WTC11 (cell line): ENCODE results near the gene PC. TPM values are rescaled to one million over a fixed set of nuclear protein-coding genes. Genes with fewer than 3 reads are reported as not detected.
A peak's percentile ranks its signal among the peaks of the same experiment; 100 is the strongest.

Source experiments
- ATAC-seq: fragments of 200-7000 bp; cut with Tn5 transposase; 2 replicates; pipeline ENCODE4 v1.10.0; 2021; ENCODE audit warnings: mild to moderate bottlenecking, moderate library complexity
- CTCF ChIA-PET: fragments of 300-600 bp; sonication (Branson Sonifier 250); formaldehyde crosslinking; loops from one replicate; lab custom pipeline; 2021; ENCODE audit warnings: antibody characterized with exemption; lab: Charles Lee
- POLR2A ChIA-PET: fragments of 350-600 bp; sonication (Branson Sonifier 250); formaldehyde crosslinking; loops from one replicate; lab custom pipeline; 2021; ENCODE audit warnings: antibody characterized with exemption; lab: Charles Lee
- DNase-seq: peaks from one replicate; pipeline ENCODE4 v3.0.0; 2021; ENCODE audit warnings: low spot score
- H3K27ac Mint-ChIP-seq: 2 replicates; pipeline ENCODE4 v1.8.0; 2021; ENCODE audit warnings: mixed read lengths
- H3K27me3 Mint-ChIP-seq: 2 replicates; pipeline ENCODE4 v1.8.0; 2021; ENCODE audit warnings: low read depth, mild to moderate bottlenecking, moderate library complexity, mixed read lengths
- H3K36me3 Mint-ChIP-seq: 2 replicates; pipeline ENCODE4 v1.8.0; 2021; ENCODE audit warnings: mixed read lengths
- H3K4me1 Mint-ChIP-seq: 2 replicates; pipeline ENCODE4 v1.8.0; 2022; ENCODE audit warnings: mixed read lengths
- H3K4me3 Mint-ChIP-seq: 2 replicates; pipeline ENCODE4 v1.8.0; 2021; ENCODE audit warnings: mild to moderate bottlenecking, moderate library complexity, mixed read lengths
- H3K9me3 Mint-ChIP-seq: 2 replicates; pipeline ENCODE4 v1.8.0; 2021; ENCODE audit warnings: mixed read lengths
- E2F5 ChIP-seq: sonication (generic); formaldehyde crosslinking; IDR thresholded peaks from 2 replicates; pipeline ENCODE4 v1.8.1; 2022; ENCODE audit warnings: mild to moderate bottlenecking, moderate library complexity, missing genetic modification reagents
- GRHL2 ChIP-seq: fragments of 250-450 bp; sonication (Bioruptor Pico); IDR thresholded peaks from 2 replicates; pipeline ENCODE4 v1.8.0; 2022; ENCODE audit warnings: mild to moderate bottlenecking, moderate library complexity; ENCODE audit not compliant: insufficient replicate concordance, severe bottlenecking
- HMGXB4 ChIP-seq: sonication (generic); formaldehyde crosslinking; IDR thresholded peaks from 2 replicates; pipeline ENCODE4 v1.8.1; 2023; ENCODE audit warnings: mild to moderate bottlenecking, moderate library complexity, missing genetic modification reagents
- NR3C1 ChIP-seq: sonication (generic); formaldehyde crosslinking; conservative IDR thresholded peaks from 2 replicates; pipeline ENCODE4 v1.8.1; 2023; ENCODE audit warnings: low read depth, mild to moderate bottlenecking, missing genetic modification reagents
- OVOL2 ChIP-seq: fragments of 250-450 bp; sonication (Bioruptor Pico); IDR thresholded peaks from 2 replicates; pipeline ENCODE4 v1.9.0; 2021; ENCODE audit warnings: mild to moderate bottlenecking, borderline replicate concordance
- RELA ChIP-seq: sonication (generic); formaldehyde crosslinking; IDR thresholded peaks from 2 replicates; pipeline ENCODE4 v1.8.1; 2022; ENCODE audit warnings: missing genetic modification reagents, mild to moderate bottlenecking, borderline replicate concordance
- TEAD1 ChIP-seq: sonication (generic); formaldehyde crosslinking; IDR thresholded peaks from 2 replicates; pipeline ENCODE4 v1.8.0; 2022; ENCODE audit warnings: mild to moderate bottlenecking, missing genetic modification reagents
- TP53 ChIP-seq: sonication (generic); formaldehyde crosslinking; IDR thresholded peaks from 2 replicates; pipeline ENCODE4 v1.8.1; 2023; ENCODE audit warnings: mild to moderate bottlenecking, missing genetic modification reagents
- USF2 ChIP-seq: sonication (generic); formaldehyde crosslinking; IDR thresholded peaks from 2 replicates; pipeline ENCODE4 v1.8.1; 2023; ENCODE audit warnings: mild to moderate bottlenecking, missing genetic modification reagents, moderate library complexity
- ZBTB21 ChIP-seq: sonication (generic); formaldehyde crosslinking; IDR thresholded peaks from 2 replicates; pipeline ENCODE4 v1.8.1; 2023; ENCODE audit warnings: mild to moderate bottlenecking, missing genetic modification reagents, borderline replicate concordance
- ZNF416 ChIP-seq: fragments of 250-450 bp; sonication (Bioruptor Pico); IDR thresholded peaks from 2 replicates; pipeline ENCODE4 v1.9.0; 2021; ENCODE audit warnings: mild to moderate bottlenecking, inconsistent platforms
- ZNF512 ChIP-seq: sonication (generic); formaldehyde crosslinking; IDR thresholded peaks from 2 replicates; pipeline ENCODE4 v1.8.1; 2022; ENCODE audit warnings: missing genetic modification reagents, borderline replicate concordance
- total RNA-seq: library from RNA; stranded (reverse); gene quantifications from 3 replicates; pipeline ENCODE4 v1.2.3, GENCODE V29; 2021
- TF ChIP-seq, protein P1 (sequence below): sonication (generic); formaldehyde crosslinking; IDR thresholded peaks from 2 replicates; pipeline ENCODE4 v1.8.0; 2022; ENCODE audit warnings: mild to moderate bottlenecking, missing genetic modification reagents
- TF ChIP-seq, protein P2 (sequence below): sonication (generic); formaldehyde crosslinking; IDR thresholded peaks from 2 replicates; pipeline ENCODE4 v1.8.0; 2022; ENCODE audit warnings: mild to moderate bottlenecking, missing genetic modification reagents
- TF ChIP-seq, protein P3 (sequence below): sonication (generic); formaldehyde crosslinking; IDR thresholded peaks from 2 replicates; pipeline ENCODE4 v1.8.0; 2023; ENCODE audit warnings: mild to moderate bottlenecking, missing genetic modification reagents
- TF ChIP-seq, protein P4 (sequence below): sonication (generic); formaldehyde crosslinking; IDR thresholded peaks from 2 replicates; pipeline ENCODE4 v1.8.0; 2022; ENCODE audit warnings: mild to moderate bottlenecking, missing genetic modification reagents
- TF ChIP-seq, protein P5 (sequence below): sonication (generic); formaldehyde crosslinking; IDR thresholded peaks from 2 replicates; pipeline ENCODE4 v1.8.0; 2023; ENCODE audit warnings: missing genetic modification reagents, mild to moderate bottlenecking, borderline replicate concordance

Gene PC
- total RNA-seq, 1 experiment from 2014 or later: 27.2 TPM

GRCh38 chr11:66856496-66857233, 101.5 kb downstream of the PC start, which contains the start of gene LRFN4:
Gene LRFN4, plus strand, starts transcription at chr11:66857064. Its CDS starts 681 bp downstream, at chr11:66857745.
- no peaks in the 10 kb centered on the region for H3K36me3 Mint-ChIP-seq
- TF ChIP-seq, protein P1, sequence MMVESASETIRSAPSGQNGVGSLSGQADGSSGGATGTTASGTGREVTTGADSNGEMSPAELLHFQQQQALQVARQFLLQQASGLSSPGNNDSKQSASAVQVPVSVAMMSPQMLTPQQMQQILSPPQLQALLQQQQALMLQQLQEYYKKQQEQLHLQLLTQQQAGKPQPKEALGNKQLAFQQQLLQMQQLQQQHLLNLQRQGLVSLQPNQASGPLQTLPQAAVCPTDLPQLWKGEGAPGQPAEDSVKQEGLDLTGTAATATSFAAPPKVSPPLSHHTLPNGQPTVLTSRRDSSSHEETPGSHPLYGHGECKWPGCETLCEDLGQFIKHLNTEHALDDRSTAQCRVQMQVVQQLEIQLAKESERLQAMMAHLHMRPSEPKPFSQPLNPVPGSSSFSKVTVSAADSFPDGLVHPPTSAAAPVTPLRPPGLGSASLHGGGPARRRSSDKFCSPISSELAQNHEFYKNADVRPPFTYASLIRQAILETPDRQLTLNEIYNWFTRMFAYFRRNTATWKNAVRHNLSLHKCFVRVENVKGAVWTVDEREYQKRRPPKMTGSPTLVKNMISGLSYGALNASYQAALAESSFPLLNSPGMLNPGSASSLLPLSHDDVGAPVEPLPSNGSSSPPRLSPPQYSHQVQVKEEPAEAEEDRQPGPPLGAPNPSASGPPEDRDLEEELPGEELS: peak; percentile 51; the same call in 1 of the 2 replicates
- TF ChIP-seq, protein P2, sequence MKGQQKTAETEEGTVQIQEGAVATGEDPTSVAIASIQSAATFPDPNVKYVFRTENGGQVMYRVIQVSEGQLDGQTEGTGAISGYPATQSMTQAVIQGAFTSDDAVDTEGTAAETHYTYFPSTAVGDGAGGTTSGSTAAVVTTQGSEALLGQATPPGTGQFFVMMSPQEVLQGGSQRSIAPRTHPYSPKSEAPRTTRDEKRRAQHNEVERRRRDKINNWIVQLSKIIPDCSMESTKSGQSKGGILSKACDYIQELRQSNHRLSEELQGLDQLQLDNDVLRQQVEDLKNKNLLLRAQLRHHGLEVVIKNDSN (CRISPR knock-in tag): peak; percentile 90
- TF ChIP-seq ZNF416 (CRISPR knock-in tag): 0 out of 2 replicates have a peak, but pooled peaks have one; percentile 14
- TF ChIP-seq TEAD1: no peak
- no peak for TF ChIP-seq OVOL2 (CRISPR knock-in tag)
- TF ChIP-seq, protein P3, sequence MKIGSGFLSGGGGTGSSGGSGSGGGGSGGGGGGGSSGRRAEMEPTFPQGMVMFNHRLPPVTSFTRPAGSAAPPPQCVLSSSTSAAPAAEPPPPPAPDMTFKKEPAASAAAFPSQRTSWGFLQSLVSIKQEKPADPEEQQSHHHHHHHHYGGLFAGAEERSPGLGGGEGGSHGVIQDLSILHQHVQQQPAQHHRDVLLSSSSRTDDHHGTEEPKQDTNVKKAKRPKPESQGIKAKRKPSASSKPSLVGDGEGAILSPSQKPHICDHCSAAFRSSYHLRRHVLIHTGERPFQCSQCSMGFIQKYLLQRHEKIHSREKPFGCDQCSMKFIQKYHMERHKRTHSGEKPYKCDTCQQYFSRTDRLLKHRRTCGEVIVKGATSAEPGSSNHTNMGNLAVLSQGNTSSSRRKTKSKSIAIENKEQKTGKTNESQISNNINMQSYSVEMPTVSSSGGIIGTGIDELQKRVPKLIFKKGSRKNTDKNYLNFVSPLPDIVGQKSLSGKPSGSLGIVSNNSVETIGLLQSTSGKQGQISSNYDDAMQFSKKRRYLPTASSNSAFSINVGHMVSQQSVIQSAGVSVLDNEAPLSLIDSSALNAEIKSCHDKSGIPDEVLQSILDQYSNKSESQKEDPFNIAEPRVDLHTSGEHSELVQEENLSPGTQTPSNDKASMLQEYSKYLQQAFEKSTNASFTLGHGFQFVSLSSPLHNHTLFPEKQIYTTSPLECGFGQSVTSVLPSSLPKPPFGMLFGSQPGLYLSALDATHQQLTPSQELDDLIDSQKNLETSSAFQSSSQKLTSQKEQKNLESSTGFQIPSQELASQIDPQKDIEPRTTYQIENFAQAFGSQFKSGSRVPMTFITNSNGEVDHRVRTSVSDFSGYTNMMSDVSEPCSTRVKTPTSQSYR: peak; percentile 17; the same call in 1 of the 2 replicates
- TF ChIP-seq ZBTB21 (CRISPR knock-in tag): peak; percentile 14; the same call in 1 of the 2 replicates
- TF ChIP-seq, protein P4, sequence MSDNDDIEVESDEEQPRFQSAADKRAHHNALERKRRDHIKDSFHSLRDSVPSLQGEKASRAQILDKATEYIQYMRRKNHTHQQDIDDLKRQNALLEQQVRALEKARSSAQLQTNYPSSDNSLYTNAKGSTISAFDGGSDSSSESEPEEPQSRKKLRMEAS (CRISPR knock-in tag): peak; percentile 70; the same call in 1 of the 2 replicates
- TF ChIP-seq HMGXB4 (CRISPR knock-in tag): no peak; the same call in 1 of the 2 replicates
- TF ChIP-seq E2F5: 0 out of 2 replicates have a peak, but pooled peaks have one; percentile 15
- peak; percentile 92 for TF ChIP-seq USF2 (CRISPR knock-in tag)
- no peak for TF ChIP-seq NR3C1 (CRISPR knock-in tag)
- 0 out of 2 replicates have a peak, but pooled peaks have one; percentile 61 for TF ChIP-seq TP53 (CRISPR knock-in tag)
- 0 out of 2 replicates have a peak, but pooled peaks have one; percentile 39 for TF ChIP-seq RELA (CRISPR knock-in tag)
- no peak for TF ChIP-seq ZNF512 (CRISPR knock-in tag)
- TF ChIP-seq, protein P5, sequence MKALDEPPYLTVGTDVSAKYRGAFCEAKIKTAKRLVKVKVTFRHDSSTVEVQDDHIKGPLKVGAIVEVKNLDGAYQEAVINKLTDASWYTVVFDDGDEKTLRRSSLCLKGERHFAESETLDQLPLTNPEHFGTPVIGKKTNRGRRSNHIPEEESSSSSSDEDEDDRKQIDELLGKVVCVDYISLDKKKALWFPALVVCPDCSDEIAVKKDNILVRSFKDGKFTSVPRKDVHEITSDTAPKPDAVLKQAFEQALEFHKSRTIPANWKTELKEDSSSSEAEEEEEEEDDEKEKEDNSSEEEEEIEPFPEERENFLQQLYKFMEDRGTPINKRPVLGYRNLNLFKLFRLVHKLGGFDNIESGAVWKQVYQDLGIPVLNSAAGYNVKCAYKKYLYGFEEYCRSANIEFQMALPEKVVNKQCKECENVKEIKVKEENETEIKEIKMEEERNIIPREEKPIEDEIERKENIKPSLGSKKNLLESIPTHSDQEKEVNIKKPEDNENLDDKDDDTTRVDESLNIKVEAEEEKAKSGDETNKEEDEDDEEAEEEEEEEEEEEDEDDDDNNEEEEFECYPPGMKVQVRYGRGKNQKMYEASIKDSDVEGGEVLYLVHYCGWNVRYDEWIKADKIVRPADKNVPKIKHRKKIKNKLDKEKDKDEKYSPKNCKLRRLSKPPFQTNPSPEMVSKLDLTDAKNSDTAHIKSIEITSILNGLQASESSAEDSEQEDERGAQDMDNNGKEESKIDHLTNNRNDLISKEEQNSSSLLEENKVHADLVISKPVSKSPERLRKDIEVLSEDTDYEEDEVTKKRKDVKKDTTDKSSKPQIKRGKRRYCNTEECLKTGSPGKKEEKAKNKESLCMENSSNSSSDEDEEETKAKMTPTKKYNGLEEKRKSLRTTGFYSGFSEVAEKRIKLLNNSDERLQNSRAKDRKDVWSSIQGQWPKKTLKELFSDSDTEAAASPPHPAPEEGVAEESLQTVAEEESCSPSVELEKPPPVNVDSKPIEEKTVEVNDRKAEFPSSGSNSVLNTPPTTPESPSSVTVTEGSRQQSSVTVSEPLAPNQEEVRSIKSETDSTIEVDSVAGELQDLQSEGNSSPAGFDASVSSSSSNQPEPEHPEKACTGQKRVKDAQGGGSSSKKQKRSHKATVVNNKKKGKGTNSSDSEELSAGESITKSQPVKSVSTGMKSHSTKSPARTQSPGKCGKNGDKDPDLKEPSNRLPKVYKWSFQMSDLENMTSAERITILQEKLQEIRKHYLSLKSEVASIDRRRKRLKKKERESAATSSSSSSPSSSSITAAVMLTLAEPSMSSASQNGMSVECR (CRISPR knock-in tag): 0 out of 2 replicates have a peak, but pooled peaks have one; percentile 33
- TF ChIP-seq GRHL2 (CRISPR knock-in tag): no peak
- TF ChIP-seq, all 79 proteins: peak for 11
- Mint-ChIP-seq H3K4me3 (peak within 1 kb of the TSS; percentile 87), H3K4me1 (peaks cover 17% of the 10 kb centered on the region), H3K27ac (peak within 1 kb of the TSS; percentile 99), H3K9me3 (no peaks in the 10 kb centered on the region), H3K27me3 (no peaks in the 10 kb centered on the region)
- ATAC-seq (peak; percentile 23), DNase-seq (peak; percentile 61)
- CTCF ChIA-PET: interaction anchor here (0.6 to 3.1 kb wide), 14 partner anchors 13 to 363 kb away, joined by 3 to 25 read pairs (median 5); partner anchors contain the start of genes C11orf86, PC, RBM4B and RCE1
- POLR2A ChIA-PET: interaction anchor here (0.5 to 2.6 kb wide), 10 partner anchors 8 to 240 kb away, joined by 3 to 17 read pairs (median 5); partner anchors contain the start of genes PC, RBM14, RBM4 and RBM4B
